Right lobe of liver (tissue), 6 donors: ENCODE data around the gene UQCR11. TPM values are rescaled to one million over a fixed set of nuclear protein-coding genes. Genes with fewer than 3 reads are reported as not detected.

Source experiments
- ATAC-seq, 4 donors: fragments of 200-7000 bp; cut with Tn5 transposase; one replicate each; pipeline ENCODE4 v1.9.1; 2020; ENCODE audit warnings: mild to moderate bottlenecking in 4 of 4, moderate library complexity in 4 of 4
- DNase-seq, 3 donors: peaks; one replicate each; pipeline ENCODE4 v3.0.0-alpha.2; 2020
- H3K27ac ChIP-seq, 3 donors: fragments of 200-600 bp; one replicate each; pipeline ENCODE4 v1.8.0; 2022
- H3K27me3 ChIP-seq, 2 donors: fragments of 200-600 bp; one replicate each; pipeline ENCODE4 v1.8.0; 2022
- H3K36me3 ChIP-seq, 4 donors: fragments of 200-600 bp; sonication (generic) in 1 of 4; one replicate each; pipeline versions ENCODE4 v1.5.1 to v1.8.0; 2017 to 2022; ENCODE audit warnings: control low read depth in 1 of 4
- H3K4me1 ChIP-seq, 4 donors: fragments of 200-600 bp; sonication (generic) in 1 of 4; one replicate each; pipeline versions ENCODE4 v1.5.1 to v1.8.0; 2017 to 2022; ENCODE audit warnings: control low read depth in 1 of 4
- H3K4me3 ChIP-seq, 3 donors: fragments of 200-600 bp; one replicate each; pipeline ENCODE4 v1.8.0; 2022
- H3K9me3 ChIP-seq, 4 donors: fragments of 200-600 bp; sonication (generic) in 1 of 4; one replicate each; pipeline versions ENCODE4 v1.5.1 to v1.8.0; 2017 to 2022; ENCODE audit warnings: control low read depth in 1 of 4
- POLR2A ChIP-seq: fragments of 450-650 bp; IDR thresholded peaks from one replicate; pipeline ENCODE4 v1.6.1; 2017; ENCODE audit warnings: antibody characterized with exemption, mild to moderate bottlenecking
- WGBS: methylation state at CpG from one replicate; pipeline ENCODE4 v1.1.6; 2018; ENCODE audit warnings: low coverage, low lambda C conversion rate; ENCODE audit not compliant: insufficient coverage; ENCODE audit errors: missing lambda C conversion rate; 5-methylcytosine and 5-hydroxymethylcytosine counted together
- intact Hi-C, 2 donors: fragments of 100-400 bp; cut with DNase I; formaldehyde crosslinking; loops; one replicate each; pipeline versions ENCODE4 v1.11.2 to v1.14.1; 2022
- total RNA-seq, 6 experiments: library from RNA; depleted of rRNA in 2 of 6; stranded (reverse); fragments of >200 nt in 2 of 6; fragmentation: NEBNext Ultra II Directional in 3 of 6; extraction: Animal tissue kit (Norgen Biotek cat#: 25700) in 3 of 6; gene quantifications; one replicate each; pipeline versions ENCODE4 v1.1.0 to v1.2.4, GENCODE V29; 2016 to 2023
- TF ChIP-seq, protein P1 (sequence below), 4 donors: fragments of 200-600 bp in 3 of 4; fragments of 450-650 bp in 1 of 4; IDR thresholded peaks; one replicate each; pipeline versions ENCODE4 v1.5.1 to v1.8.0; 2016 to 2022; ENCODE audit warnings: antibody characterized with exemption in 4 of 4, mild to moderate bottlenecking in 2 of 4
- donor health status: DM: no; HTN: yes; CAD: no.
- donor health status: DM: no; HTN: no; CAD: no.
- donor health status: DM: no; HTN: no; CAD: no.
- donor health status: DM: no; HTN: yes; CAD: no.
- donor health status: DM: no; HTN: yes; CAD: no.

UQCR11 gene
- total RNA-seq, 6 experiments from 2014 or later: 59.6 to 202 (median 172) TPM

GRCh38 chr19:1570836-1571235, 34.4 kb downstream of the UQCR11 start:
- WGBS: 90% methylated on average over 5 of the region's 13 CpGs
- H3K36me3 ChIP-seq: no peaks in the 10 kb centered on the region
- H3K4me1 ChIP-seq: peaks cover 0 to 3% (median 0%) of the 10 kb centered on the region in 4 donors
- H3K27ac ChIP-seq: no peak overlapping the region
- no peaks in the 10 kb centered on the region for H3K27me3 ChIP-seq
- DNase-seq: no peak
- H3K4me3 ChIP-seq: no peak overlapping the region
- no peaks in the 10 kb centered on the region for H3K9me3 ChIP-seq
- TF ChIP-seq POLR2A: no peak
- TF ChIP-seq, protein P1, sequence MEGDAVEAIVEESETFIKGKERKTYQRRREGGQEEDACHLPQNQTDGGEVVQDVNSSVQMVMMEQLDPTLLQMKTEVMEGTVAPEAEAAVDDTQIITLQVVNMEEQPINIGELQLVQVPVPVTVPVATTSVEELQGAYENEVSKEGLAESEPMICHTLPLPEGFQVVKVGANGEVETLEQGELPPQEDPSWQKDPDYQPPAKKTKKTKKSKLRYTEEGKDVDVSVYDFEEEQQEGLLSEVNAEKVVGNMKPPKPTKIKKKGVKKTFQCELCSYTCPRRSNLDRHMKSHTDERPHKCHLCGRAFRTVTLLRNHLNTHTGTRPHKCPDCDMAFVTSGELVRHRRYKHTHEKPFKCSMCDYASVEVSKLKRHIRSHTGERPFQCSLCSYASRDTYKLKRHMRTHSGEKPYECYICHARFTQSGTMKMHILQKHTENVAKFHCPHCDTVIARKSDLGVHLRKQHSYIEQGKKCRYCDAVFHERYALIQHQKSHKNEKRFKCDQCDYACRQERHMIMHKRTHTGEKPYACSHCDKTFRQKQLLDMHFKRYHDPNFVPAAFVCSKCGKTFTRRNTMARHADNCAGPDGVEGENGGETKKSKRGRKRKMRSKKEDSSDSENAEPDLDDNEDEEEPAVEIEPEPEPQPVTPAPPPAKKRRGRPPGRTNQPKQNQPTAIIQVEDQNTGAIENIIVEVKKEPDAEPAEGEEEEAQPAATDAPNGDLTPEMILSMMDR (IDR thresholded peaks at IDR 0.05): no peak
- no peak for ATAC-seq
- intact Hi-C loops: no loop called here

DNA sequence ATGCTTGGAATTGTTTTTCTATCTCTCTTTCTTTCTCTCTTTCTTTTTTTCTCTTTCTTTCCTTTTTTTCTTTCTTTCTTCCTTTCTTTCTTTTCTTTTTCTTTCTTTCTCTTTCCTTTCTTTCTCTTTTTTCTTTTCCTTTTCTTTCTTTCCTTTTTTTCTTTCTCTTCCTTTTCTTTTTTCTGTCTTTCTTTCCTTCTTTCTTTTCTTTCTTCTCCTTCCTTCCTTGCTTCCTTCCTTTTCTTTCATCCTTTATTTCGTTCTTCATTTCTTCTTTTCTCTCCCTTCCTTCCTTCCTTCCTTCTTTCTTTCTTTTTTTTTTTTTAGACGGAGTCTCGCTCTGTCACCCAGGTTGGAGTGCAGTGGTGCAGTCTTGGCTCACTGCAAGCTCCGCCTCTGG, 35.3 kb downstream of the UQCR11 start:
- H3K4me3 ChIP-seq: no peak overlapping the region
- H3K27ac ChIP-seq: no peak overlapping the region
- ATAC-seq (no peak), DNase-seq (no peak)
- 76% methylated on average over 4 of the region's 4 CpGs for WGBS
- intact Hi-C loops: no loop called here
- H3K4me1 ChIP-seq: peaks cover 0 to 3% (median 0%) of the 10 kb centered on the region in 4 donors
- no peak for TF ChIP-seq POLR2A
- TF ChIP-seq, protein P1 (IDR thresholded peaks at IDR 0.05): no peak
- H3K27me3 ChIP-seq: no peaks in the 10 kb centered on the region
- no peaks in the 10 kb centered on the region for H3K9me3 ChIP-seq
- no peaks in the 10 kb centered on the region for H3K36me3 ChIP-seq

DNA sequence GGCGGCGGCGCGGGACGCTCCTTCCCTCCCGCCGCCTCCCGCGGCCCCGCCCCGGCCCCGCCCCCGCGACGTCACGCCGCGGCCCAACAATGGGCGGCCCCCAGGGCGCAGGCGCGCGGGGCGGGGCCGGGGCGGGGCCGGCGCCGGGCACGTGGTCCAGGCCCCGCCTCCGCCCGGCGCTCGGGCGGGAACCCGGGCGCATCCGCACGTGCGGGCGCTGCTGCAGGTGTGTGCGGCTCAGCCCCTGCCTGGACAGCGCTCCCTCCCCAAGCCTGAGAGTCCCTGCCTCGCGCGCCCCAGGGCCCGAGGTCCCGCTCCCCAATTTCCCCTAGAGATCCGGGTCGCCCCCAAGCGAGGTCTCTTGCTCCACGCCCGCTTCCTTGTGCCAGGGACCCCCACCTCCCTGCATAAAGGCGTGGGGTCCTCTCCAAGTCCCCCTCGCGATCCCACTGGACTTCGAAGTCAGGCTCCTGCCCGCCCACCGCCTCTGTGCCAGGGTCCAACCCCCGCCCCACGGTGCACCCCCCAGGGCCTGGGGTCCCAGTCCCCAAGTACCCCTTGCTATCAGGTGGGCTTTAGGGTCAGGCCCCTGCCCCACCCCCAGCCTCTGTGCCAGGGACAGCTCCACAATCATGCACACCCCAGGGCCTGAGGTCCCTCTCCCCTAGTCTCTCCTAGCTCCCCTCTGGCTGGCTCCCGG, 36.8 kb downstream of the UQCR11 start, which contains the start of gene MEX3D:
Gene MEX3D (minus strand): TSS at position 6 of the 700 bp plus-strand sequence. CDS start 267 bp downstream, outside the sequence.
- Histone ChIP-seq H3K4me1 (peaks cover 0 to 3% (median 0%) of the 10 kb centered on the region in 4 donors), H3K27me3 (no peaks in the 10 kb centered on the region), H3K4me3 (peak within 1 kb of the TSS; percentile 49 to 58 (median 56)), H3K9me3 (no peaks in the 10 kb centered on the region), H3K36me3 (no peaks in the 10 kb centered on the region), H3K27ac (peak within 1 kb of the TSS; percentile 26 to 65 (median 40))
- TF ChIP-seq POLR2A: no peak
- TF ChIP-seq, protein P1 (IDR thresholded peaks at IDR 0.05): no peak
- DNase-seq (peak; percentile 82 to 83 (median 83)), ATAC-seq (peak; percentile 81 to 97 (median 86))
- intact Hi-C loops: no loop called here
- WGBS: 18% methylated on average over 2 of the region's 63 CpGs

DNA sequence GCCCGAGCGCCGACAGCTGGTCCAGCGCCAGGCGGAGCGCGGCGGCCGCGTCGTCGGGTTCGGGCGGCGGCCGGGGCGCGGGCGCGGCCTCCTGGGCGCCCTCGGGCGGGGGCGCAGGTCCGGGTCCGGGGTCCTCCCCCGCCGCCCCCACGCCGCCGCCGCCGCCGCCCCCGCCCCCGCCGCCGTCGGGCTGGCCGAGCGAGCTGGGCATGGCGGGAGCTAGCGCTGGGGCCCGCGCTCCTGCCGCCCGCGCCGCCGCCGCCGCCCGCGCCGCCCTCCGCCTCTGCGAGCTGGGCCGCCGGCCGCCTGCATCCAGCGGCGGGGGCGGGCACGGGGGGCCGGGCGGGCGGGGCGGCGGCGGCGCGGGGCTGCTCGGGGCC, 37.4 kb downstream of the UQCR11 start:
- H3K4me3 ChIP-seq: peak overlapping the region in 1 of 3 donors; percentile 56
- intact Hi-C loops: no loop called here
- H3K4me1 ChIP-seq: peaks cover 0 to 3% (median 0%) of the 10 kb centered on the region in 4 donors
- H3K36me3 ChIP-seq: no peaks in the 10 kb centered on the region
- TF ChIP-seq POLR2A: no peak
- TF ChIP-seq, protein P1 (IDR thresholded peaks at IDR 0.05): no peak
- H3K27ac ChIP-seq: no peak overlapping the region
- H3K9me3 ChIP-seq: no peaks in the 10 kb centered on the region
- no peak for DNase-seq
- no peak for ATAC-seq
- H3K27me3 ChIP-seq: no peaks in the 10 kb centered on the region
- WGBS: no CpG with 5 or more reads among the region's 73 CpGs
